HG02759 (cell line): ENCODE results near the gene ITGB5.

Experiments
- ATAC-seq: cut with Tn5 transposase; IDR thresholded peaks from one replicate; pipeline ENCODE4 v1.9.1; 2021; ENCODE audit warnings: mild to moderate bottlenecking, moderate library complexity; ENCODE audit not compliant: unreplicated experiment

Gene ITGB5

DNA sequence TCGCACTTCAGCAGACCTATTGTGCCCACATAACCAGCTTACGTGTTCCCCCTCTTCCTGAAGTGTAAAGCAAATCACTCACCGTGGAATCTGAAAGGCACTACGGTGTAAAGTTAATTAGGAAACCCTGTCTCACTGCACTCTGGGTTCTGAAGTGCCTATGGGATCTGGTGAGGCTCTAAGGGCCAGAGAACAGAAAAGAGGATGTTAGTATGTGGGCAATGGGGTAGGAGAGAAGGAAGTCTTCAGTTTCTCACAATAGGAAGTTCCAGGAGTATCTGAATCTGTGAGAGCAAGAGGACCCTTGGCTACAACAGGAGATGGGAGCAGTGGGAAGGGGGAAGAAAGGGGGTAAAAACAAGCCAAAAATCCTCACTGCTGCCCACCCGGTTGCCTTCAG is 71.4 kb downstream of the ITGB5 start:
- no peak for ATAC-seq

DNA sequence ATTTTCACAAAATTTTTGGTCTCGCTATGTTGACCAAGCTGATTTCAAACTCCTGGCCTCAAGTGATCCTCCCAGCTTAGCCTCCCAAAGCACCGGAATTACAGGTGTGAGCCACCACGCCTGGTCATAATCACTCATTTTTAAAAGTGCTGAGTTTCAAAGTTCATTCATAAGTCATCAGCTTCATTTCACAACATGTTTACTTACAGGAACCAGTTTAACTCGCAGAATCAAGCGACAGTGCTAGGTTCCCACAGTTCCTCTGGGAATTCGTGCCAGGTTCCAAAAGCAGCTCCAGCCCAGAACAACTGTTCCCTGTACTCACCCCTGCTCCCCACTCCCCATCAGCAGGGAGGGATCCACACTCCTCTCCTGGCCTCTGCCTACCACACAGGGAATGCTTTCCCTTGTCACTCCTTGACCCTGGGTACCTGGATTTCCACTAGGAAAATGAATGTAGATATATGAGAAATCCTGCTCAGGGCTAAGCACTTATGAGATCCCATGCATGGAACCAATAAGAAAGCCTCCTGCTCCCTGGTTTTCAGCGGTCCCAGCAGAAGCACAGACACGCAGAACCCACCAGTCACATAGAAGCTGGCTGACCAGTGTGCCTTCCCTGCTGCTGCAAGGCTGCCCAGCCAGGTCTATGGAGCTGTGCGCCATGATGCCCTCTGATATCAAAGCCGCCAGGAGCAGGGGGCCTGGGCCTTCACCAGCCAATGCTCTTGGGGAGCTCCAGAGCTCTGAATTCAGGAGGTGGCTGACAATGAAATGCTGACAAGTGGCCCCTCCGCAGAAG is 72.3 kb downstream of the ITGB5 start:
- no peak for ATAC-seq

DNA sequence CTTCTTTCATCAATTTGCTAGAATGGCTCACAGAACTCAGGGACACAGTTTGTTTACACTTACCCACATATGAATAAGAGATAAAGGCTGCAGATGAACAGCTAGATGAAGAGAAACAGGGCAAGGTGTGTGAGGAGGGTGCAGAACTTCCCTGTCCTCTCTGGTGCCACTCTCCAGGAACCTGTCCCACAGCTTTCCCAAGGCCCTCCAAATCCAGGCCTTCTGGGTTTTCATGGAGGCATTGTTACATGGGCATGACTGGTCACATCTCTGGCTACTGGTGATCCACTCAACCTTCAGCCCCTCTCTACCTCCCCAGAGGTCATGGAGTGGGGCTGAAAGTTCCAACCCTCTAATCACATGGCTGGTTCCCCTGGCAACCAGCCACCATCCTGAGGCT is 73.6 kb downstream of the ITGB5 start:
- no peak for ATAC-seq

DNA sequence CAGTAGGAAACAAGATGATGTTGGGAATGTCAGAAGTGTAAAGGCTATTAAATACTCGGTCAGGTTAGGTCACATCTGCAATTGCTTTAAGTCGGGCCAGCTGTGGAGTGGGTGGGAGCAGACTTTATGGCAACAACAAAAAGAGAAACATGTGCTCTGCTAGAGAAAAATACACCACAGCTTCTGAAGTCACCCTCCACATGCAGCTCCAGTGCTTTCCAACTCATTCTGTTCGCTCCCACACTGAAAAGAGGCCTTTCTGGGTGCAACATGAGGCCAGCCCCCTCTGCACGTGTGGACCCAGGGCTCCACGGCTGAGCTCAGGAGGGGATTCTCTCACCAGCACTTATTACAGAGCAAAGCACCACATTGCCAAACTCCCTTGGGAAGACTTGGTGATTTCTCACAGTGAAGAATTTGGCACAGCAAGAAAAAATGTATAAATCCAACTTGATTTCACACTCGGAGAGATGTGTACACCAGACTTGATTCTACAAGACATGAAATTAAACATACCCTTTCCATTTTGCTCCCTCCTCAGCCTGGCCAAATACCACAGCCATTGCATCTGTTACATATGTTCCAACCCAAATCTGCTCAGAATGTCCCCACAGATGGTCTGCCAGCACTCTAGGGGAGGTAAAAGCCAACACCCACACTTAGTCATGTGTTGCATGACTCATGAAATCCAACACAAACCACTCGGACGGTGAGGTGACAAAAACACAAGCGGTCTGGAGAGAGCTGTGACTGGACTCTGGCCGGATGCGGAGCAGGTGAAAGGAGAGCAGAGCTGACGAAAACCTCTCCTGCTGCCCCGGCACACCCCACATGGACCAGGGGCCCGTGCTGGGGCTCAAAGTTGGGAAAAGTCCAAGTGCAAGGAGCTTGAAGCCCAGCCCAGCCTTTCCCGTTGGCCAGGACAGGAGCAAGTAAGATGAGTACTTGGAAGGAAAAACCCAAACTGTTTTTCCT is 74.6 kb downstream of the ITGB5 start:
- no peak for ATAC-seq

DNA sequence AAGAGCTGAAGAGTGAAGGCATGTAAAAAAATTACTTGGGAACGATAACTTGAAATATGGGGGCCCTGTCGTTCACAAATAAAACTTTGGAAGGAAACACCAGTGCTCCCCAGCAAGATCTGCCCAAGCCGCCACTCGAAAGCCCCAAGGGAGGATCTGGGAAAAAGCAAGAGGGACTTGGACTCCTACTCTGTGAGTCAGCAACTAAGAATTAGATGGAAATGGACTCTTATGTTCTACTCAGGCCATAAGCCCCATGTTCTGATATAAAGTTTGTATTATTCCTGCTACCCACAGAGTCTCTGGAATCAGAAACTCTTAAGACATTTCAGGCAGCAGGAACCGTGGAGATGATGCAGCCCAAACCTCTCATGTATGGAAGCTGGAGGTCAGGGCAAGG is 75.7 kb downstream of the ITGB5 start:
- no peak for ATAC-seq

DNA sequence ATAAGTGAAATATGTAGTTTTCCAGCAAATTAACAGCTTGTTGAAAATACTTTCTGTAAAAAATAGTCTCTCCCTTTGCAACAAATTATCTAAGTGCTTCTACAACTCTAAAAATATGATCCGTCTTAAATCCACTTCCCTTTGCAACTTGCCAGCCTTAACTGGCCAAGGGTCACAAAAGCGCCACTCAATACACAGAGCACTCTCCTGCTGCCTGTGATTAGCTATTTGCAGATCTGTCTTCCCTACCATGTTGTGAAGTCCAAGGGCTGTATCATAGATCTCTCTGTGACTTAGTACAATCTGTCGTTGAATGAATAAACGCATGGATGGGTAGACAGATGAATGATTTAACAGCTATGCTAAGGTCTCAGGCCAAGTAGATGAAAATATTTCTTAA is 76.2 kb downstream of the ITGB5 start:
- ATAC-seq, result no peak

DNA sequence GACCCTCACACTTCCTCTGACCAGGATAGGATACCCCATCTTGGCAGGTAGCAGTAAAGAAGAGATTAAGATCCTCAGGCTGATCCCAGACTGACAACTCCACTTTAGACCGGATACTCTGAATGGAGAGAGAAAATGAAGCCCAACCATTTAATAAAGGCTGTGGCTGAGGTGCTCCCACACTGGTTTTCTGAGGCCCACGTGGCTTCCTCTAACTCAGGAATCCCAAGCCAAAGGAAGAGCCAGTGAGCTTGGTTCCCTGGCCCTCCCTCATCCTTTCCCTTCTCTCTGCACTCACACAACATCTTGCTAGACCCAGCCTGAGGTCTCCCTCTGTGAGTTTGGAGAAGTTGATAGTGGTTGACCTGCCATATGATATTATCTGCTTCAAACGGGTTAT is 78.1 kb downstream of the ITGB5 start:
- no peak for ATAC-seq

DNA sequence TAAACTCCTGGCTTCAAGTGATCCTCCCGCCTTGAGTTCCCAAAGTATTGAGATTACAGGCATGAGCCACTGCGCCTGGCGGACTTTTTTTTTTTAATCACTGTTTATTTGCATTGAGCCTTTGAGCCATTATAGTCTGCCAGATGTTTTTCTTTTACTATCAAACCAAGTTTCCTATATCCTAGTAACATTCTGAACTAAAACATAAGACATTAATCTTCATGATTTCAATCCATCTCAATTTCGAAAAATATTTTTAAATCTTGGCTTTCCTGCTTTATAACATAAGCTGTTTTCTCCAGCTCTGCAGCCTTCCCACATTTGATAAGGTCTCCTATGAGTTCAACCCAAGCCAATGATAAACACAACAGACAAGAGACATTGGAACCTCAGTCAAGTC is 81.5 kb downstream of the ITGB5 start:
- no peak for ATAC-seq

DNA sequence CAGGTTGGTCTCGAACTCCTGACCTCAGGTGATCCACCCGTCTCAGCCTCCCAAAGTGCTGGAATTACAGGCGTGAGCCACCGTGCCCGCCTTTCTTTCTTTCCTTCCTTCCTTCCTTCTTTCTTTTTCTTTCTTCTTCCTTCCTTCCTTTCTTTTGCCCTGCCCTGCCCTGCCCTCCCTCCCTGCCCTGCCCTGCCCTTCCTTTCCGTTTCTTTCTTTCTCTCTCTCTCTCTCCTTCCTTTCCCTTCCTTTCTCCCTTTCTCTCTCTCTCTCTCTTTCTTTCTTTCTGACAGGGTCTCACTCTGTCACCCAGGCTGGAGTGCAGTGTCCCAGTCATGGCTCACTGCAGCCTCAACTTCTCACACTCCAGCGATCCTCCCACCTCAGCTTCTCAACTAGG is 82.3 kb downstream of the ITGB5 start:
- ATAC-seq, result no peak

DNA sequence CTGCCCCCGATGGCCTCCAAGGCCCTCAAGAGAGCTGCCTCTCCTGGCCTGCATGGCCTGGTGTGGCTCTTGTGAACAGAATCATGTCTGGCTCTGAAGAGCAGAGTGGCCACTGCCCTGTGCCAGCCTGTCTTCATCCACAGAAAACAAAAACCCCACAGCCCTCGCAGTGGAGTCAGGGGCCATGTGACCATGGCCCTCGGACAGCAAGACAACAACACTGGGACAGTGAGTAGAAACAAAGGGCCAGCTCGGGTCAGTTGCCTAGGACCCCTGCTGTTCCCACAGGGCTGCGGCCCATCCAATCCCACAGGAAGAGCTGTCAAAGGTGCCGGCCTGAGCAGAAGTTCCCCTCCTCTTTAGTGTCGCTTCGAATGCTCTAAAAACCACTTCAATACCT is 84.5 kb downstream of the ITGB5 start:
- no peak for ATAC-seq

DNA sequence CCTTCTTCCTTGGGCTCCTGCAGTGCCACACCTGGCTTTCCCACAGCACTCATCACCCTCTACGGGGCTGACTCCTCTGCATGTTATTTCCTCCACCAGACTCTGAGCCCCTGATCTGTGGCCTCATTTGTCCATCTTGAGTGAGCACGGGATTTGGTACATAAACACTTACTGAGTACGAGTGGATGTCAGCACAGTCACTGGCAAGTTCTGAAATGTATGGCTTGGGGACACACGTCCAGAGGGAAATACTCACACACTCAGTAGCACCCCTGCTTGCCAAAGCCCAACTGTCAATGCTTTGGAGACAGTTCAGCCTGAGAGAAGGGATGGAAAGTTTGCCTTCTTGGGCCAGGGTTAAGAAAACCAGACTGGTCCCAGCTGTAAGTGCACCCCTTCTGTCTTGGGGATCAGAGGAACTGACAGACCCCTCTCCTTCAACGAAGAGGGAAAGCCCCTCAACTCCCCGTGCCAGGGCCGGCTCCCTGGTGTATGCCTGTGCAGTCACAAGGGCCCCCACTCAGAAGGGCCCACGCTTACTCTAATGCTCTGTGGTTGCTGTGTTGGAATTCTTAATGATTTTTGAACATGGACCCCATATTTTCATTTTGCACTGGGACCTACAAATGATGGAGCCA is 85.0 kb downstream of the ITGB5 start:
- no peak for ATAC-seq

DNA sequence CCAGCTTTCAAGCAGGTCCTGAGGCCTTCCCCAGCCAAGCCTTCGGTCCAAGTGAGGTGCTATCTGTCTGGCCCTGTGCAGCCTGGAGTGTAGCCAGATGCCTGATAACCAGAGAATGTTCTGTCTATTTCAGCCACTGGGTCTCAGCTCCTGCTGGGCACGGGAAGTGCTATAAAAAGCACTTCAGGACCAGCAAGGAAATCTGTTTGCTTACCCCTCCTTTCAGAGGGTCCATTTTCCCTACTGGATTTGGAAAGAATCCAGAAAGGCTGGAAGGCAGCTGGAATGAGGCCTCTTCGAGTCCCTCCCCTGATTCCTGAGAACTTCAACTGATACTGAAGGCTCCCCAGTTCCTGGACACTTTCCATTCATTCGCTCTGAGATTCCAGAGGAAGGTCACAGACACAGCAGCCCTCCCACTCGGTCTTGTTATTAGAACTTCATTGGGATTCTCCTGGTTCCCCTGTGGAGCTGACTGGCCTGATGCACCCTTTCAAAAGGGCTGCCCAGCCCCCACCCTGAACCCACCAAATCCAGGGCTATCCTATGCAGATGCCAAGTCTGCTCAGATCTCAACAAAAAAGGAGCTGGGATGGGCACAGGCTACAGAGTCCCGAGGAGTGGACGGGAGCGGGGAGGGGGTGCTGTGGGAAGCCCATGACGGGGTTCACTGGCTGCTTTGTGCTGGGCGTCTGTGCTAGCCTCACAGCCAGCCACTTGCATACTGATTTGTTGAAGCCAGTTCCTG is 86.5 kb downstream of the ITGB5 start:
- no peak for ATAC-seq

DNA sequence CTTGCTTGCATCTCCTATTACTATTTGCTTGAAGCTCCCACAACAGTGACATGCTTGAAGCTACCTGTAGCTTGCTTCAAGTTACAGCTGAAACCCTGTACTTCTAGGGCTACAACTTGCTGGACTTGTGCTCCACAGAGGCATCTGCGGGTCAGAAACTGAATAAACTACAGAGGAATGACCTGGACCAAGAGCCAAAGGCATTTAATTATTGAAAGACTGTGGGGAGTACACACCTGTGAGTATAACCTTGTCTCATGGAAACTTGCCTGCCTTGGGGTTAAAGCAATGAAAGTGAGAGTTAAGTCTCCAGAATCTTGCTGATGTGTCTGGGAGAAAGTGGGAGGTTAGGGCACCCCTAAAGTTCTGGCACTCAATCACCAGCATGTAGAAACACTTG is 87.1 kb downstream of the ITGB5 start:
- ATAC-seq, result no peak

DNA sequence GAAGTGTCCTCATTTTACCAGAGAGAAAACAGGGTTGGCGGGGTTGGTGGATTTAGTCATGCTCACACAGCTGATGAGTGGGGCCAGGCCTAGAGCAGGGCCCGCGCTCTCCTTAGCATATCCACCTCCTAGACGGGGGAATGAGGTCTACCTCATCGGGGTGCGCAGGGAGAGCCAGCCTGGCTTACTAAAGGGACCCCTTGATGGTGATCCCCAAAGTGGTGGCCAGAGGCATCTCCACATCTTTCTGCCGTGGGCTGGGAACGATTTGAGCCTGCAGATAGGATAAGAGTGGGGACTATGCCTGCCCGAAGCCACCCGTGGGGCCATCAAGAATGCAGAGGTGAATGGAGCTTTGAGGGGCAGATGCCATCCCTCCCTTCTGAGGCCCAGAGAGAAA is 87.5 kb downstream of the ITGB5 start:
- ATAC-seq, result no peak

DNA sequence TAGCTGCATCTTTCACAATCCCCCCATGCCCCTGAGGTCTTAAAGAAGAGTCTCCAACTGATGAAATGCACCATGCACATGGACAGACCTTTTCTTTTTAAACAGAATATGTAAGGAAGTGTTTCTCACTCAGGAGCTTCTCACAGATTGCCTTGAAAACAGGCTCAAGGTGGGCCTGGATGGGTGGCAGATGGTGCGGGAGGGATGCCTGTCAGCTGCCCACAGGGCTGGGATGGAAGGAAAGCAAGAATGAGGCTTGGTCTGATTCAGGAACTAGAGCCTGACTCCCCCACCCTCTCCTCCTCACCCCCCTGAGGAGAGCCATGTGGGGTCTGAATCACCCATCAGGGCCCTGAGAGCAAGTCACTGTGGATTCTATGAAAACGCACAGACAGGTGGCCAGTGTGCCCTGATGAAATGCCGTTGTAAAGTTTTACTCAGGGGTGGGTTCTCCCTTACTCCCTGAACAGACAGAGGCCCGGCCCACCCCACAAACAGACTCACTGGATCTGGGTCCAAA is 89.7 kb downstream of the ITGB5 start:
- ATAC-seq, result no peak

DNA sequence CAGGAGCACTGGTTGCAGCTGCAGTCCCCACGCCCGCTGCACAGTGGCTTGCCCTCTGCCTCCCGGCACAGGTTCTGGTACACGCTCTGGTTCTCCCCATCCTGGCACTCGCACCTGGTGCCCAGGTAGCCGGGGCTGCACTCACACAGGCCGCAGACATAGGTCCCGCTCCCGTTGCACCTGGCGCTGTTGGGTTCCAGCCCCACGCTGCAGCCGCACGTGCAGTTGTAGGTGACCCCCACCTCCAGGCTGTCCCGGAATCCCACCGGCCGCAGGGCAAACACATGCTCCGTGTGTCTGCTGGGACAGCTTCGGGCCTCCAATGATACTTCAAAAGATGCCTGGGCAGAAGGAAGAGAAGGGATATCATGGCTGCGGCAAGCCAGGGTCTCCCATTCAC is 90.7 kb downstream of the ITGB5 start:
- ATAC-seq, result no peak

DNA sequence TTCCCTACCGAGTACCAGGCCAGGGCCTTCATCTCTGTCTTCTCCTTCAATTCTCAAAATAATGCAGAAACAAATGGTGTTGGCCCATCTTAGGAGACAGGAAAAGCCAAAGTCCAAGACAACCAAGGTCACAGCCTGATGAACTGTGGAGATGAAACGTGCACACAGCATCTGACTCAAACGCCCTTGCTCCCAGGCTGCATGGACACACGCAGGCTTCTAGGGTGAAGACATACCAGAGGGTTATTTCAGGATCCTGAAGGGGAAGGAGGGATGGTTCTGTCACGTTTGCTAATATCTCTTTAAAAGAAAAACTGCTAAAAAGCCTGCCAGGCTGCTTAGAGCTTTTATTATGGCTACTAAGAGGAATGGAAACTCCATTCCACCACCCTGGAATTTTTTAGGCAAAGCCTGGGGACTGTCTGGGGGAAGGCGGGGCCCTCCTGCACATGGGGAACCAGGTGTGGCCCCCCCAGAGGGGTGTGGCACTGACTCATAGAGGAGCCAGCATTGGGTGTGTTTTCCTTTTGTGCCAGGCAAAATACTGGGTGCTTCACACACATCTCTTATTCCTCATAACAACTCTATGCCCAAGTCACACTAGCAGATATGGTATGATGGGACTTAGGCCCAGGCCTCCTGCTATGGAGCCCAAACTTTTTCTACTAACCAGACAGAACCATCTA is 94.0 kb downstream of the ITGB5 start:
- ATAC-seq, result no peak

DNA sequence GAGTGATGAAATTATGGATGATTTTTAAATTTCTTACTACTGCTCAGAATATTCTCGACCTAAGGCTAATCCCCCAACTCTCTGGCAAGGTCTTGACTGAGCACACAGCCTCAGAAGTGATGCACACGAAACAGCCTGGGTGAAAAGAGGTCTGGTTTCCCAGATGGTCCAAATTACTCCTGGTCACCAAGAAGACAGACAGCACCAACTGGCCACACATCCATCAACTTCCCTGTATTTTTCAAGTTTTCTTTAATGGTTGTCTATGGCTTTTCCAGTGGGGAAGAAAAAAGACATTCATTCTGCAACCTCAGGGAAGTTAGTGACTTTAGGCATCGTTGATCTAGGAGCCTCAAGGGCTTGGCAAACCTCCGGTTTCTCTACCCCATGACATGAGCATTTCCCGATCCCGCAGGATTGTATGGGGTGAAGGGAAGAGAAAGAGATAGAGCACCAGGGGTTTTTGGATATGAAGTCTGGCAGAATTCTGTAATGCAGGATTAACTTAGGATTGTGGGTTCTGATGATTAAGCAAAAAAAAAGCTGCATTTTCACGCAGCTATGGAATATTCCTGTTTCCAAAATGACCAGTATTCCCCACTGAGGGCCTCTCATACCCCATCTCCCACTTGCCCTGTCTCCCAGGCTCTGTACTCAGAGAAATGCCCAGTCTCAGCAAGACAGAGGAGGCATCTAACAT is 94.7 kb downstream of the ITGB5 start:
- no peak for ATAC-seq

DNA sequence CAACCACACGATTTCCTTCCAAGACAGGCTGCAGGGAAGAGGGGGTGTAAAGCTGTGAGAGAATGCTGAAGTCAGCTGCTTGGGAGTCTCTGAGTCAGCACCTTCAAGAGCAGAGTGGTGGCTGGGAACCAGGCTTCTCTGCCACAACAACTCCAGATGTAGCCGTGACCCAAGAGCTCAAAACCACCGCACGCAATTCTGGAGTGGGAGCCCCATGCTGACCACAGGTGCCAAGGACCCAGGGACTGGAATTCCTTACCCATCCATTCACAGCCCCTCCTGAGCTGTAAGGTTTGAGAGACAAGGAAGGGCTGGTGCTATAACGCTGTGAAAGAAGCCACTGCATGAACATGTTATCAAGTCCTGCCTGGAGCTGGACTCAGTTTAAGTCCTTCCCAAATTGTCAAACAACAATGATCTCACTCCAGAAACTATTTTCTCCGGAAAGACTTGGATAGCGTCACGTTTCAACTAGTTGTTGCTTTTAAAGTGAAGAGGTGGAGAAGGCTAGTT is 95.5 kb downstream of the ITGB5 start:
- ATAC-seq, result no peak
